HG03025 (cell line): ENCODE data around the gene NAE1.

Experiments used
- ATAC-seq: cut with Tn5 transposase; IDR thresholded peaks from one replicate; pipeline ENCODE4 v1.9.1; 2021; ENCODE audit warnings: mild to moderate bottlenecking, moderate library complexity; ENCODE audit not compliant: unreplicated experiment, low FRiP score

The NAE1 gene

GRCh38 chr16:66850115-66850815 lies 19.5 kb upstream of the NAE1 start:
- no peak for ATAC-seq

DNA sequence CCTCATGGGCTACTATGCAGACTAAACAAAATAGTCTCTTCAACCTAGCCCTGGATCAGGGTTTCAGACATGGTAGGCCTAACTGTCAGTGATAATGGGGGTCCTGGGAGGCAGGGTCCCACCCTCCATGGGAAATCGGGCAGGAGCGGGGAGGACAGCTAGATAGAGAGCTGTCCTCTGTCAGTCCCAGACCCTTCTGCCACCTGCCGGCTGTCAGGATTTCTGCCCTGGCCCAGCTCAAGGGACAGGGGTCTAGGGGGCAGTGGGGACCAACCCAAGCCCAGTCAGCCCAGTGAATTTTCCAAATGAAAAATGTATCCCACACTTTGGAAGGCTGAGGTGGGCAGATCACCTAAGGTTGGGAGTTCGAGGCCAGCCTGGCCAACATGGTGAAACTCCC lies 18.8 kb upstream of the NAE1 start:
- no peak for ATAC-seq

DNA sequence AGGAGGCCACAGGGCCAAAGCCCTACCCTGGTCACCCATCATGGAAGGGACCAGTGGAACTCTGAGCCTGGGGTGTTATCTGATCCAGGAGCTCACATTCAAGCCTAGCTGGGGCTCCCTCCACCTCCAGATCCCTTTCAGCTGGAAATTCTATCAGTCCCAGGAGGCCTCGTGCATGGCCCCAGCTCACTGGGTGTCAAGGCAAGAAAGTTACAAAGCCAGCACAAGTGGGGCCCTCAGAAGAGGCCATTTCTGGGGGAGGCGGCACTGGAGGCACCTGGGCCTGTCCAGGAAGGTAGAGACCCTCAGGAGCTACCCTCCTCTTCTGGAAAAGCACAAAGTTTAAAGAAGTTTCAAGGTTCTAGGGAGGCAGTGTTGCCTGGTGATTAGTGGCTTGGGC lies 18.2 kb upstream of the NAE1 start:
- no peak for ATAC-seq

- ATAC-seq, result no peak
Measured at GRCh38 chr16:66848172-66848571, 17.4 kb upstream of the NAE1 start.

GRCh38 chr16:66847533-66848067 lies 16.8 kb upstream of the NAE1 start:
- ATAC-seq, result no peak

- no peak for ATAC-seq
Measured at GRCh38 chr16:66846831-66847230, 16.1 kb upstream of the NAE1 start.

DNA sequence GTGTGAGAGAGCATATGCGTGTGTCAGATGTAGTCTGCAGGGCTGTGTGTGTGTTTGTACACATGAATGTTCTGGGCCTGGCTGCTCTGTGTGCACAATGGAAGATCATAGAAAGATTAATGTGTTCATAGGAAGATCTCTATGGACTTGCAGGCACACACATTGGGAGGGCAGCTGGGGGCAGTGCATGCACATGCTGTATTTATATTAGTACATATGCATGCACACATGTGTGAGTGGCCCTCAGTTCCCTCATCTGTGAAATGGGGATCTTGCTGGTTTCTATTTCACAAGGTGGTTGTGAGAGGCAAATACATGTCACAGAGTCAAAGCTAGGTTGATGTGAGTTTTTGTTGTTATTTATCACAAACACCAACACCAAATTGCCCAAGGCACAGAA lies 15.5 kb upstream of the NAE1 start:
- no peak for ATAC-seq

GRCh38 chr16:66845791-66846221 lies 15.0 kb upstream of the NAE1 start:
- no peak for ATAC-seq

GRCh38 chr16:66845080-66845410 lies 14.3 kb upstream of the NAE1 start:
- no peak for ATAC-seq

GRCh38 chr16:66844342-66845079 lies 13.7 kb upstream of the NAE1 start, which contains the start of gene CA7:
CA7 (plus strand) TSS chr16:66844414; CDS start chr16:66844488, 74 bp downstream.
- no peak for ATAC-seq

DNA sequence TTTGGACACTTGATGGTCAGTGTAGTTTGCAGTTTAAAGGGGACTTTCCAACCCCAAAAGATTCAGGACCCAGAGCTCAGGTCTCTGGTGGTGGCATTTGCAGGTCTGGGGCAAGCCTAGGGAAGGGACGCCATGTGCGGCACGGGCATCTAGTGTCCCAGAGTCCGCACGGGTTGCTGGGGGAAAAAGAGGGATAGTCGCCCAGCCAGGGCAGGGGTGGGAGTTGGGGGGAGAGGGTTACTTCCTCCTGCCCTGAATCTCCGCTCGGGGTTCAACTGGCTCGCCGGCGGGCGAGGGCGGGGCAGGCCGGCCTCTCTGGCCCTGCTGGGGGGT lies 13.2 kb upstream of the NAE1 start:
- no peak for ATAC-seq

DNA sequence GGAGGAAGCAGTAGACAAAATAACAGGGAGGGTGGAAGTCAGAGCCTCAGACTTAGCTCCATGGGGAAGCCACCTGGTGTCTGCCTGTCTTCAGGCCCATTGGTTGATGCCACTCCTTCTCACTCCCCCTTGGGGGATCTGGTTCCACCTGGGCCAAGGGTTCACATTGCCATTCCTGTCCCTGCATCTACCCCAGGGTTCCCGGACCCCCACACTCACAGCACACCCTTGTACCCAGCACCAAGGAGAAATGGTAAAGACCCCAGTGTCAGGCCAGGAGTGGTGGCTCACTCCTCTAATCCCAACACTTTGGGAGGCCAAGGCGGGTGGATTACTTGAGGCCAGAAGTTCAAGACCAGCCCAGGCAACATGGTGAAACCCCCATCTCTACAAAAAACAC lies 12.4 kb upstream of the NAE1 start:
- ATAC-seq, result no peak

DNA sequence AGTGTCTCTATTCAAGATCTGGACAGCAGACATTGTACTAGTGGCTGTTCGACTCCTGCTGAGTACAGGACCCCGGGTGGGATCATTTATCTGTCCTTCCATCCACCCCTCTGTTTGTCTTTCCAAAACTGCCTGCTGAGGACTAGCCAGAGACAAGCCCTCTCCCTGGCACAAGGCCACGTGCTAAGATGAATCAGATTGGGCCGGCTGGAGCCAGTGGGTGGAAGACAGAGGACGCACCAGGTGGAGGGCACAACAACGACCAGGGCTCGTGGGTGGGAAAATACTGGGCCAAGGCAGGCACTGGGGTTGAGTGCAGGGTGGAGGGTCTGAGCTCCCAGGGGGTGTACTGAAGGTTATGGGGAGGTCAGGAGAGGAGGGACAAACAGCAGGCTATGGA lies 12.0 kb upstream of the NAE1 start:
- no peak for ATAC-seq

- no peak for ATAC-seq
Measured at GRCh38 chr16:66841366-66841765, 10.6 kb upstream of the NAE1 start.

DNA sequence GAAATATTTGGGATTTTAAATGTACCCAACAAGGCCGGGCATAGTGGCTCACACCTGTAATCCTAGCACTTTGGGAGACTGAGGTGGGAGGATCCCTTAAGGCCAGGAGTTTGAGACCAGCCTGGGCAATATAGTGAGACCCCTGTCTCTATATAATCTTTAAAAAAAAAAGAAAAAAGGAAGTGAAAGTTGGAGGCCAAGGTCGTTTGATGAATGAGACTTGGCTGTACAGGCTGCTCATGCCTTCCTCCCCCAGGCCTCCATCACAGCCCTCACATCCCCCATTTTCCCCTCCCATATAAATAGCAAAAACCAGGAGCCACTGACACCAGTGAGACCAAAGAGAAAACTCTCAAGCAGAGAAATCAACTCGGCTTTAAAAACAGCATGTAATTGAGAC lies 10.1 kb upstream of the NAE1 start:
- no peak for ATAC-seq

DNA sequence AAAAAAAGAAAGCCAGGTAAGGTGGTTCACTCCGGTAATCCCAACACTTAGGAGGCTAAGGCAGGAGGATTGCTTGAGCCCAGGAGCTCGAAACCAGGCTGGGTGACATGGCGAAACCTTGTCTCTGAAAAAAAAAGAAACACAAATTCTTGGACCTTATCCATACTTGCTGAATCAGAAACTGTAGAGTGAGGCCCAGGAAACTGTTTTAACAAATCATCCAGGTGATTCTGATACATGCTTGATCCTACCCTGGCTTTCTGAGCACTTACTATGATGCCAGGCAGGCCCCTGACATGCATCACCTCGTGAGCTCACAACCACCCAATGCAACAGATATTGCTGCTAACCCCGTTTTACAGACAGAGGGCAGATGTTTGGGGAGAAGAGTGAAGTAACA lies 4.0 kb upstream of the NAE1 start:
- no peak for ATAC-seq

DNA sequence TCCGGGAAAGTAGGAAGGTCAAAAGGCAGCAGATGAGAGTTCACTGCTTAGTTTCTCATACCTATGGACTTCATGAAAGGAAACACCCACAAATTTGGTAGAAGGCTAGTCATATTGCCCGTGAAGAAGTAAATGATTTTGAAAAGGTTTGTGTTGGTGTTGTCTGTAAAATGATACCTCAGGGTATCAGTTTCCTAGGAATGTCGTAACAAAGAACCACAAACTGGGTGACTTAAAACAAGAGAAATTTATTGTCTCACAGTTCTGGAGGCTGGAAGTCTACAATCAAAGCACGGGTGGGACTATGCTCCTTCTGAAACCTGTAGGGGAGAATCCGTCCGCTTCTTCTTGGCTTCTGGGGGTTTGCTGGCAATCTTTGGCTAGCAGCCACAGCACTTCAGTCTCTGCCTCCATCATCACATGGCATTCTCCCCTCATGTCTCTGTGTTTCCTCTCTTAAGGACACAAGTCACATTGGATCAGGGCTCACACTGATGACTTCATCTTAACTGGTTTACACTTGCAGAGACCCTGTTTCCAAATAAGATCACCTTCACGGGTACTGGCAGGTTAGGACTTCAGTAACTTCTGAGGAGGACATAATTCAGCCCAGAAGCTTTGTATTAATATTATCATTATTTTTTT lies 2.0 kb upstream of the NAE1 start:
- ATAC-seq, result no peak

DNA sequence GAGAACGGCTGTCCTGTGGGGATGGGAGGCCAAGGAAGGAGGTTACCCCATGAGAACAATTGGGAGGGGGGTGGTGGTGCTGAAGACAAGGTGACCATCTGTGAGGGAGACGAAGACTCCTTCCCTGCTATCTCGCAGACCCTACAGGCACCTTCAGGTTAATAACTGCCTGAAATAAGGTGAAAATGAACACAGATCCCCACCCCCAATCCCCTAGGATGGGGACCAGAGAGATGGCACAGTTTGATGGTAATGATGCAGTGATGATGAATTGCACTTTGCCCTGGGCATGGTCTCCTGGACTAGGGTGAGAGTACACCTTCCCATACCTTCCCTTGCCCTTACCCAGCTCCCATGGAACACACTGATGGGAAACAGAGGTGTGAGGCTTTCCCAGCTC lies 1.4 kb upstream of the NAE1 start:
- no peak for ATAC-seq

DNA sequence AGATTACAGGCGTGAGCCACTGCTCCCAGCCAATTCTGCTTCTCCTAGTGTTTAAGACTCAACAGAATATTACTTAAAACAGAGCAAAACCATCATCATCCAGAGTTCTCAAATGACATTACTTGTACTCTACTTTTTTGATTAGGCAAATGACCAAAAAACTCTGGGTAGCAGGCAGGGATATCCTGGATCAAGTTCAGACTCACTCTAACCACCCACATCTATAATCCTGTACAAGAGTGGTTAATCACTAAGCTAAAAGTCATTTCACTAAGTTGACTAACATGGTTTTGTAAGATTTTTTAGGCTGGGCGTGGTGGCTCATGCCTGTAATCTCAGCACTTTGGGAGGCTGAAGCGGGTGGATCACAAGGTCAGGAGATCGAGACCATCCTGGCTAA lies 6.8 kb downstream of the NAE1 start:
- ATAC-seq, result no peak

DNA sequence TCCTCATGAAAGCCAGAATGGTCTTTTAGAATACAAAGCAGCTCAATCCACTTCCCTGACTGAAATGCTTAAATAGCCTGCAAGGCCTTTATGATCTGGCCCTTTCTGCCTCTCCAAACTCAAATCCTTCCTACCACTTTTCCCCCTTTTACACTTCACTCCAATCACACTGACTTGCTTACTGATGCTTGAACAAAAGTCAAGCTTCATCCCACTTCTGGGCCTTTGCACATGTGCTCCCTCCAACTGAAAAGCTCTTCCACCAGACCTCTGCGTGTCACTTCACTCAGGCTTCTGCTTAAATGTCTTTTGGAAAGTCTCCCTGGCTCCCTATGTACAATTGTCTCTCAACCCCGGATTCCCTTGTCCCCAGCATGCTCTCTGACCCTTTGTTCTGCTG lies 16.0 kb downstream of the NAE1 start:
- no peak for ATAC-seq

GRCh38 chr16:66811043-66811442 lies 19.7 kb downstream of the NAE1 start:
- ATAC-seq, result no peak

DNA sequence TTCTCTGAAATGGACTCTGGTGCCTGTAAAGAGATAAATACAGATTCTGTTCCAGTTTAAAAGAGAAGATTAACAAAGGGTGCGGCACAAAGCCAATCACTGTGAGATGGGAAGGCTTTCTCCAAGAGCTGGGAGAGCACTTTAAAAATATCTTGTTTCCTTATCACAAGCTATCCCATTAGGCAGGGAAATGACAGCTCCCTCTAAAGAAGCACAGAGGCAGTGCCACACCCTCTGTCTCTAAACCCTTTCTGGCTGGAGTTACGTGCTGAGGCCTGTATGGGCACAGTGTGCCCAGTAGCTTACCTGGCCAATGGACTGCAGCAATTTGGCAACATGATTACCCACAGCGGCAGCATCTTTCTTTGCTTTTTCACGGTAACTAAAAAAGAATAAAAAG lies 20.4 kb downstream of the NAE1 start:
- no peak for ATAC-seq
